GM18870 (cell line): Measurements from ENCODE around the gene JCHAIN.
A peak's percentile ranks its signal among the peaks of the same experiment; 100 is the strongest.
"Not testable (repeated sequence)": the region's sequence is repeated elsewhere in the genome, so short reads cannot be mapped to it uniquely, and the experiment has no call there.

Experiments used
- ATAC-seq: cut with Tn5 transposase; IDR thresholded peaks from one replicate; pipeline ENCODE4 v1.9.1; 2021; ENCODE audit warnings: moderate library complexity; ENCODE audit not compliant: unreplicated experiment

JCHAIN gene

GRCh38 chr4:70666369-70666768 lies at the start of gene JCHAIN:
JCHAIN (minus strand) TSS chr4:70666508; CDS start chr4:70666490, 18 bp downstream.
- peak; percentile 40 for ATAC-seq

DNA sequence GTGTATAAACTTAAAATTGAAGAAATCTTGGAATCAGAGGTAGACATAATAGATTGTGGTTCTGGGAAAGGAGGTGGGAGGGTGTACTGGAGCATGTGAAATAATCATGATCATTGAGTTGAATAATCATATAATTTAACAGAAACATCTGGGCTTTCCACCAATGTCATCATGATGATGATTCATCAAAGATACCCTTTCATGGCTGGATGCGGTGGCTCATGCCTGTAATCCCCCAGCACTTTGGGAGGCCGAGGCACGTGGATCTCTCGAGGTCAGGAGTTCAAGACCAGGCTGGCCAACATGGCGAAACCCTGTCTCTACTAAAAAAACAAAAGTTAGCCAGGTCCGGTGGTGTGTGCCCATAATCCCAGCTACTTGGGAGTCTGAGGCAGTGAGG lies 48.8 kb upstream of the JCHAIN start:
- peak; percentile 5 for ATAC-seq

DNA sequence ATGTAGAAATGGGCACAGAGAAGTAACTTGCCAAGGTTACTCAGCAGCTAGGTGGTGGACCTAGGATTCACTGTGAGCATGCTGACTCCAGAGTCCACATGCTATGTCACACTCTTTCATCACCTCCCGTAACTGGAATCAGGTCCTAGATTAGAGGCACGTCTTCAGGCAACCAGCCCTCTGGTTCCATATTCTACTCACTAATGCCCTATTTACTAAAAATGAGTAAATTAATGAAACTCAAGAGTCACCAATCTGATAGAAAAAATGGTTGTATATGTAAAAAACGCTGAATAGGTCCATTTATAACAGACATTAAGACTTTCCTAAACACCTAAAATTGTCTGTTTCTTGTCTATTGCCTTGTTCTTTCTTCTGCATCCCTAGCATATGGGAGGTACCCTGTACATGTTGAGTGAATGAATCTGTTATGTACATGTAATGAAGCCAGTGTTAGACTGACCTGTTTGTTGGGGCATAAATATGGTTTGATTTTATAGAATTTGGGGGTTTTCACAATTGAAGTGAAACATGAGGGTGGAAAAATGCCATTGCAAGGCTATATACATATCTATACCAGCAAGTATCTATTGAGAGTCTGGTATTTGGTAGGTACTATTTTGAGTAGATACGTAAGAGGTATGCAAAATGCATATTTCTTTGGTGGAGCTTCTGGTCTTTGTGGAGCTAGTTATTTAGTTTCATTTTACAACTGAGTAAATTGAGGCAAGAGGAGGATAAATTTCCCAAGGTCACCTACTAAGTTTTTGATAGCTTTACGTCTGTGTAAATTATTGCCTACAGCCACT lies 48.0 kb upstream of the JCHAIN start:
- peak; percentile 55 for ATAC-seq

DNA sequence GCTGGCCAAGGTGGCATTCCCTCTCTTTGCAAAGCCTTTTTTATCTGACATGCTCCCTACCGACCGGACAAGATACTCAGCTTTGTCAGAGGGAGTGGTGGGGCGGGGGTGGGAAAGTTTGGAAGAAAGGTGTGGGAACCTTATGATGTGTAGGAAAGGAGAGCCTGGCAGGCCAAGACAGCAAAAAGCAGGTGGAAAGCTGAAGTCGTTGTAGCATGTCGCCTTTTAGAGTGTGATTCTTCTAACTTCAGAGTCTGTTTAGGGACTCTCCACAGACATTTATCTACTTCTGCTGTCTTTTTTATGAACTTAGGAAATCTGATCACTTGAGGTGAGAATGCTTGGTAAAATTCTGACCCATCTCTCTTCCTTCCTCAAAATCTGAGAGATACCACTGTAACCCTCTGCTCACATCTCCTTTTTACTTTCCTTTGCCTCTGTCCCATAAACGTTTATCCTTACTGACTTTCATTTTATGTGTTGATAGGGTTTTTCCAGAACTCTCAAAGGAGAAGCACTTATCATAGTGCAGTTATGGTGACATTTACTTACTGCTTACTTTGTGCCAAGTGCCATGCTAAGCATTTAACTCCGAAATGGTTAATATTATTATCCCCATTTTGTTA lies 47.3 kb upstream of the JCHAIN start:
- peak; percentile 54 for ATAC-seq

GRCh38 chr4:70712604-70713452 lies 46.5 kb upstream of the JCHAIN start:
- no peak for ATAC-seq

DNA sequence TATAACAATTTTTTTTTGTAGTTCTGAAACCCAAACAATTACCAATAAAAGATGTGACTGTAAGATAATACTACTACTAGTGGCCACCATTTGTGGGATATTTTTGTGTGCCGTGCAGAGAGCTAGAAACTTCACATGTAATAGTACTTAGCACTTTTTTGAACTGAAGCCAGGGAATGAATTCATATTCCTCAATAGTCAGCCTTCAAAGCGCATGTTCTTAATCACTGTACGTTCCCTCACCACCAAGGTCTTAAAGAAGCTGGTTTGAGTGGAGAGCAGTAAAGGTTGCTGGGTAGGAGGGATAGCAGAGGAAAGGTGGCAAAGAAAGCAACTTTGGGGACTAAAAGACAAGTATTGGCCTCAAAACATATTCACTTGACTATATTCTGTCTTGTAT lies 45.8 kb upstream of the JCHAIN start:
- no peak for ATAC-seq

- ATAC-seq, result no peak
These were observed 45.3 kb upstream of the JCHAIN start for GRCh38 chr4:70711599-70711998.

GRCh38 chr4:70709611-70710205 lies 43.4 kb upstream of the JCHAIN start:
- no peak for ATAC-seq

- ATAC-seq, result no peak
These were observed 40.2 kb upstream of the JCHAIN start for GRCh38 chr4:70706516-70706915.

- ATAC-seq, result no peak
These were observed 39.7 kb upstream of the JCHAIN start for GRCh38 chr4:70706044-70706461.

DNA sequence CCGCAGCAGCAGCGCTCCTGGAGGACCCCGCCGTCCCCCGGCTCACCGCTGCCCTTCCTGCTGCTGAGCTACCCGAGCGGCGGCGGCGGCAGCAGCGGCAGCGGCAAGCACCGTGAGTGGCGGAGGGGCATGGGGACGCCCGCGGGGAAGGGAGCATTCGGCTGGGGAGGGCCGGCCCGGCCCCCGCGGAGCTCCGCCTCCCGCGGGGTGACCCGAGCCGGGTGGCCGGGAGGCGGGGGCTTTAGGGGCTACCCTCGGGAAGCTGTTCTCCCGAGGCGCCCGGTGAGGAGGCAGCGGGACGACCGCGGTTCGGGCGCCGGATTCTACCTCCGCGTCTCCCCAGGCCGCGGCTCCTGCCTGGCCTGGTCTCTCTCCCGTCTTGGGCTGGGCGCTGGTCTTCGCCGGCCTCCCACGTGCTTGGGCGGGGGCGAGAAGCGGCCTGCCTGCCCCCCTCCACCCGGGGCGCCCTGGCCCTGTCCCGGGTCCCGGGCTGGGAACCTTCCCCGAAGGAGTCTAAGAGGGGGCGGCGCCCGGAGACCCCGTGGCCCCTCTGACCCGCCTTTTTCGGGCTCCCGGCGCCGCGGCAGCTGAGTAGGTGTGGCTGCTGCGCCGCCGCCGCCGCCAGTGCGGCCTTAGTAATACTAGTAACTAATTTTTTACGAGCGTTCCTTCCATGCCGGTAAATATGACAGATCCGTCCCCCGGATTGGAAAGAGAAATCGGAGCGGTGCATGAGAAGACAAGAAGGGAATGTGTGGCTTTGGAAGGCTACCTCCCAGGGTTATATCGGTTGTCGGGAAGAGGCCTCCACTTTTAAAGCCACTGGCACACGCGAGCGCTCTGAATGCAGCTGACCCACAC lies 39.1 kb upstream of the JCHAIN start:
- ATAC-seq, result peak; percentile 60

- peak; percentile 32 for ATAC-seq
These were observed 38.5 kb upstream of the JCHAIN start for GRCh38 chr4:70704931-70705182.

DNA sequence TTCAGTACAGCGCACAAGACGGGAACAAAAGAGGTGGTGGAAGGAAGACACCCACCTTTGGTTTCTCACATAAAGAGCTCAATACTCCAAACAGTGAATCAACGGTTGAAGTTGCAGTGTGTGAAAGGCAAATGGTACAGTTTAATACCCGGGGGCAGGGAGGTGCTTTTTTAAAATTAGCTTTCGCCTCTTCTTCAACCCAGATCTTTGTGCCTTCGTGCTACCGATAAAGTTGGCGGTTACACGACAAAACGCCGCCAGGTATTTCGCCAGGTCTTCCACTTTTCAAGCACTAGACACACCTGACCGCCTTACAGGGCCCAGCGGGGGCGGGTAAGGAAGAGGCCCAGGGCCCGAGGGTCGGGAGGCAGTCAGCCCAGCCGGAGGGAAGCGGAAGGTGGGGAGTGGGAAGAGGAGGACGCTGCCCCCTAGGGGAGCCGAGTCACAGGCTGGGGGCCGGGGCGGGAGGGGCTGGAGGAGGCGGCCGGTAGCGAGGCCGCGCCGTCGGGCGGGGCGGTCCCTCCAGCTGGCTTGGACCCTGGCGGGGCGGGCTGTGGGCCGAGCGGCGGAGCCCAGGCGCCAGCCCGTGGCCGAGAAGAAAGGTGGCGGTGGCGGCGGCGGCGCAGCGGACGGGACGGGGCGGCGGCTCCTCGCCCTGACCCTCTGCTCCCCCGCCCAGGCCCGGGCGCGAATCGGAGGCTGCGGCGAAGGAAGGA lies 38.1 kb upstream of the JCHAIN start:
- peak; percentile 35 for ATAC-seq

DNA sequence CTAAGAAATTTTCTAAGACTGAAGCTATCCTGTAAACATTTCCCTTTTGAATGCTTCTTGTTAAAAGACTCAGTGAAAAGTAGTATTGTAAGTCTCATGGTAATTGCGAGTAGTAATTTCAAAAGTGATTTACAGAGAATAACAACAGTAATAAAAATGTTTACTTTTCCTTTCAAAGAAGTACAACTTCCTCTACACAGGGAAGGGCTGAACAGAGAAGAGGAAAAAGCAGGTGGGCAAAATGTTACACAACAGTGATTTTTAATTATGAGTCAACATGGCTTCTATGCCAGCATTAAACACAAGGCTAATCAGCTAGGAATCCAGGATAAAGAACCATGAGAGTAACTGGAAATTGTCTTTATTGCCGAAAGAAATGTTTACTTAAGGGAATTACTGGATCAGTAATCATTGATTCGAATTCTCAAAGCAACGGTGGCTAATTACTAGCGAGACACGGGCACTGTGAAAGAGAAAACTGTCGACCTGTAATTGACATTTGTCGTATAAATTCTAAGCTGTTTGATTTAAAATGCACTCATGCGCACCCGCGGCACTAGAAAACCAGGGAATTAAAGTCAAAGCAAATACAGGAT lies 37.4 kb upstream of the JCHAIN start:
- no peak for ATAC-seq

DNA sequence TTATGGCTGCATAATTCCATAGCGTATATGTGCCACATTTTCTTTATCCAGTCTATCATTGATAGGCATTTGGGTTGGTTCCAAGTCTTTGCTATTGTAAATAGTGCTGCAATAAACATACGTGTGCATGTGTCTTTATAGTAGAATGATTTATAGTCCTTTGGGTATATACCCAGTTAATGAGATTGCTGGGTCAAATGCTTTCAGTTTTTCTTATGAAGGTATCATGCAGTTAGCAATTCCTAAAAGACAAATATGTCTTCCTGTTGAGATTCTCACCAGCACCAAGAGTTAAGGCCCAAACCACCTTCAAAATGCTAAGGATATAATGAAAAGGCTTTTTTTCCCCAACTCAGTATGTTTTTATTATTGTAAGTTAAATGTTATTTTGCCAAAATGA lies 36.3 kb upstream of the JCHAIN start:
- ATAC-seq, result not testable (repeated sequence)

DNA sequence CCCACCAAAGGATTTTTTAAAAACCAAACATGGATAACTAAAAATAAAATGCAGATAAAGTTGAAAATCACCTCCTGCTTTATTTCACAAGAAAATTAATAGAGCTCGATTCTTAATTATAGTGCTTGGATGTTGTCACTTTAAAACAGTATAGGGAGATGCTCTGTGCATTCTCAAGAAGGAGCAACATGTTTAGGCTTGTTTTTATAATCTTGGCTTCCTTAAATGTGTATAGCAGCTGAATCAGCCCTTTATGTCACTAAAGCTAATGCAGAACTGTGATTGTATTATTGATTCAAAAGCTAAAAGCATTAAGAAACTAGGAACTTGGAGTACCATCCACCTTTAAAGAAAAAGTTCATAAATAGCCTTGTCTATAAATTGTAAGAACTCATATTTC lies 35.0 kb upstream of the JCHAIN start:
- ATAC-seq, result no peak

GRCh38 chr4:70700712-70701111 lies 34.4 kb upstream of the JCHAIN start:
- no peak for ATAC-seq

- ATAC-seq, result not testable (repeated sequence)
These were observed 32.1 kb upstream of the JCHAIN start for GRCh38 chr4:70698435-70698834.

- not testable (repeated sequence) for ATAC-seq
These were observed 28.3 kb upstream of the JCHAIN start for GRCh38 chr4:70694633-70695032.
